IPS-11a (cell line): Measurements from ENCODE around the gene TXNDC15.
"Not testable (repeated sequence)": the region's sequence is repeated elsewhere in the genome, so short reads cannot be mapped to it uniquely, and the experiment has no call there.

Experiments used
- H3K4me3 ChIP-seq: one replicate; pipeline ENCODE4 v1.5.1; 2013; ENCODE audit warnings: low read depth, low read length, control low read depth

Gene TXNDC15

GRCh38 chr5:134873987-134874830 is at the start of gene TXNDC15:
Gene TXNDC15 (plus strand): TSS chr5:134874371. CDS start chr5:134874428, 57 bp downstream.
- H3K4me3 ChIP-seq, result peak within 1 kb of the TSS; percentile 88

DNA sequence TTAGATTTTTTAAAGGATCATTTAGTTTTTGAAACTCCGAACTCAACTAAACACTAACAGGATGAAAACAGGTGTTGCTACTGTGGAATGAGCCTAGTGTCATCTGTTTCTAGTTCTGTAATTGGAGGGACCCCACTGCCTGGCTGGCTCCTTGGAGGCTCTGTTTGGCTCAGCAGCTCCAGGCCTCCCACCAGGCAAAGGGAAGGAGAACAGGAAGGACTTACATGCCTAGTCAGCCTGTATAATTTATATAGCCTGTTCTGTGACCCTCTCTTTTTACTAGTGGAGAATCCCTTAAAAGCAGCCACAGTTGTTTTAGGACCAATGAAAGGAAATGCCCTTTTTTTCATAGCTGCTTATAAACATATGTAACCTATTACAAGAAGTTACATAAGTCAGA is 49.5 kb upstream of the TXNDC15 start:
- H3K4me3 ChIP-seq, result no peak overlapping the region

- no peak overlapping the region for H3K4me3 ChIP-seq
Measured at GRCh38 chr5:134825212-134825611, 49.0 kb upstream of the TXNDC15 start.

- no peak overlapping the region for H3K4me3 ChIP-seq
Measured at GRCh38 chr5:134833340-134834032, 40.7 kb upstream of the TXNDC15 start.

- no peak overlapping the region for H3K4me3 ChIP-seq
Measured at GRCh38 chr5:134835623-134836022, 38.5 kb upstream of the TXNDC15 start.

DNA sequence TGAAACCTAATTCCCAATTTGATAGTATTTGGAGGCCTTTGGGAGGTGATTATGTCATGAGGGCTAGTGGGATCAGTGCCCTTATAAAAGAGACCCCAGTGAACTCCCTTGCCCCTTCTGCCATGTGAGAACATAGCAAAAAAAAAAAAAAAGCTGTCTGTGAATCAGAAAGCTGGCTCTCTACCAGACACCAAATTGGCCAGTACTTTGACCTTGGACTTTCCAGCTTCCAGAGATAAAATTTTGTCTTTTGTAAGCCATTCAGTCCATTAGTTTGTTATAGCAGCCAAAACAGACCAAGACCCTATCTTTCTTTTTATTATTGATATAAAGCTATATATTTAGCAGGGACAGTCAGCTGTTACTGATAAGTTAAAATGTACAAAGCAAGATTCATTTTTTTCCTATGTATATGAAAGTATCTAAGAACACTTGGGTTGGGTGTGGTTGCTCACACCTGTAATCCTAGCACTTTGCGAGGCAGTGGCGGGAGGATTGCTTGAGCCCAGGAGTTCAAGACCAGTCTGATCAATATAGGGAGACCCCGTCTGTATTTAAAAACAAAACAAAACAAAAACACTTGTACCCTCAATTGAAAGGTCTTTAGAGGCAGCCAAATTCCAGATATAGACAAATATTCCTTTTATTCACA is 36.5 kb upstream of the TXNDC15 start:
- H3K4me3 ChIP-seq, result no peak overlapping the region

DNA sequence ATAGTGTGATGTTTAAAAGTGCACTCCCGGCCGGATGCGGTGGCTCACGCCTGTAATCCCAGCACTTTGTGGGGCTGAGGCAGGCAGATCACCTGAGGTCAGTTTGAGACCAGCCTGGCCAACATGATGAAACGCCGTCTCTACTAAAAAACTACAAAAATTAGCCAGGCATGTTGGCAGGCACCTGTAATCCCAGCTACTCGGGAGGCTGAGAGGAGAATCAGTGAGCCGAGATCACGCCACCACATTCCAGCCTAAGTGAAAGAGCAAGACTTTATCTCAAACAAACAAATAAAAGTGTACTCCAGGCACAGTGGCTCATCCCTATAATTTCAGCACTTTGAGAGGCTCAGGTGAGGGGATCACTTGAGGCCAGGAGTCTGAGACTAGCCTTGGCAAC is 35.8 kb upstream of the TXNDC15 start:
- H3K4me3 ChIP-seq, result not testable (repeated sequence)

GRCh38 chr5:134840811-134841210 is 33.4 kb upstream of the TXNDC15 start:
- no peak overlapping the region for H3K4me3 ChIP-seq

- no peak overlapping the region for H3K4me3 ChIP-seq
Measured at GRCh38 chr5:134844252-134844651, 29.9 kb upstream of the TXNDC15 start.

GRCh38 chr5:134845335-134845851 is 28.8 kb upstream of the TXNDC15 start:
- H3K4me3 ChIP-seq, result peak overlapping the region; percentile 88

GRCh38 chr5:134845852-134846640 is 28.1 kb upstream of the TXNDC15 start, which contains the start of gene C5orf24:
Gene C5orf24 (plus strand): TSS chr5:134845968. CDS start chr5:134854901, 8,933 bp downstream.
- peak within 1 kb of the TSS; percentile 88 for H3K4me3 ChIP-seq

DNA sequence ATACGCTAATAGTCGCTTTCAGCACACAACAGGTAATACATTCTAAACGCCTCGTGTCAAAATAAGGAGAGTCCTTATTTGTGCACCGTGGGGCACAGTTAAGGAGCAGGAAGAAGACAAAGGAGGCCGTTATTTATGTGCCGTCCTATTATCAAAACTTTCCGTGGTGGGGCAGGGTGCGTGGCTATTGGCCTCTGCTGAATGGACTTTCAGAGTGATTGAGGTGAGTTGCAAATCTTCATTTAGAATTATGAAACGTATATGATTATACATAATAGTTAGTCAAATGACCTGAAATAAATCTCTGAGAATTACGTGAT is 27.6 kb upstream of the TXNDC15 start:
- peak overlapping the region; percentile 88 for H3K4me3 ChIP-seq

GRCh38 chr5:134849434-134849933 is 24.7 kb upstream of the TXNDC15 start:
- H3K4me3 ChIP-seq, result not testable (repeated sequence)

DNA sequence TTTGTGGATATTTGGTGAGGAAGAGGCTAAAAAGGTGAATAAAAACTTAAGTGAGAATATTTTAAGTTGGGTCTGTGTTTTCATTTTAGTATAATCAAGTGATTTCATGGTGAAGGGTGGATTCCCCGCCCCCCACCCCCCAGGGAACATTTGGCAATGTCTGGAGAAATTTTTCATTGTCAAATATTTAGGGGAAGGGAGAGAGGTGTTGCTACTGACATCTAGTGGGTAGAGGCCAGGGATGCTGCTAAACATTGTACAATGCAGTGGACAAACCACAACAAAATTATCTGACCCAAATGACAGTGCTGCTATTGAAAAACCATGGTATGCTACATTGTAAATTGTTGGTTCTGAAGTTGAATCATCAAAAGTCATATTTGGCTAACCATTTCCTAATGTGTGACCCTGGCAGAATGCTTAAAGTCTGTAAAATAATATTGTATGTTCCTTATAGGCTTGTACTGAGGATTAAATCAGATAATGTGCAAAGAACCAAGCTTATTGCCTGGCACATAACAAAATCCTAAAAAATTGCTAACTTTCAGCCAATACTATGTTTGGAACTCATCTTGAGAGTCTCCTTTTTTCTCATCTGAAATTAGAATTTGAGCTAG is 22.8 kb upstream of the TXNDC15 start:
- H3K4me3 ChIP-seq, result no peak overlapping the region

- H3K4me3 ChIP-seq, result not testable (repeated sequence)
Measured at GRCh38 chr5:134856465-134856864, 17.7 kb upstream of the TXNDC15 start.

DNA sequence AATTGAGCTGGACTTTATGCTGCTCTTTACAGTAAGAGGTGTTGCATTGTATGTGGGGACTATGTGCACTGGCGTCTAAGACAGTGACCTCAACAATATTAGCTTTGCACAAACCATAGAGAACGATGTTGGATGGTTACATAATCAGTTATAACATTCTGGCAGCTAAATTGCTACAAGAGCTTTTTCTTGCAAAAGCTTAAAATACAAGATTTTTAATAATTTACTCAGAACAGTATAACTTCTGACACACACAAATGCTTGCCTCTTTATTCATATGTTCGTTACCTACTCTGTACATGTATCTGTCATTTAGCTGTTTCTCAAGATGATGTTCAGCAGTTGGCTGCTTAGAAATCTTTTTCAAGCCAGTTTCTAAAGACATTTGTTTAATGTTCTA is 16.8 kb upstream of the TXNDC15 start:
- no peak overlapping the region for H3K4me3 ChIP-seq

DNA sequence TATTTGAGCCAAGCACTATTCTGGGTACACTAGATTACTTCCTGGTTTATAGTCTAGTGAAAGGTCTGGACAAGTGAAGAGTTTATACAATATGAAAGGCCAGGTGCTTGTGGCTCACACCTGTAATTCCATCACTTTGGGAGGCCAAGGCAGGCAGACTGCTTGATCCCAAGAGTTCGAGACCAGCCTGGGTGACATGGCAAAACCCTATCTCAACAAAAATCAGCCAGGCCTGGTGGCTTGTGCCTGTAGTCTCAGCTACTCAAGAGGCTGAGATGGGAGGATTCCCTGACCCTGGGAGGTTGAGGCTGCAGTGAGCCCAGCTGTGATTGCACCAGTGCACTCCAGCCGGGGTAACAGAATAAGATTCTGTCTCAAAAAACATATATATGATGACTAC is 9.5 kb upstream of the TXNDC15 start:
- H3K4me3 ChIP-seq, result no peak overlapping the region

- H3K4me3 ChIP-seq, result no peak overlapping the region
Measured at GRCh38 chr5:134873494-134873893, 677 bp upstream of the TXNDC15 start.

DNA sequence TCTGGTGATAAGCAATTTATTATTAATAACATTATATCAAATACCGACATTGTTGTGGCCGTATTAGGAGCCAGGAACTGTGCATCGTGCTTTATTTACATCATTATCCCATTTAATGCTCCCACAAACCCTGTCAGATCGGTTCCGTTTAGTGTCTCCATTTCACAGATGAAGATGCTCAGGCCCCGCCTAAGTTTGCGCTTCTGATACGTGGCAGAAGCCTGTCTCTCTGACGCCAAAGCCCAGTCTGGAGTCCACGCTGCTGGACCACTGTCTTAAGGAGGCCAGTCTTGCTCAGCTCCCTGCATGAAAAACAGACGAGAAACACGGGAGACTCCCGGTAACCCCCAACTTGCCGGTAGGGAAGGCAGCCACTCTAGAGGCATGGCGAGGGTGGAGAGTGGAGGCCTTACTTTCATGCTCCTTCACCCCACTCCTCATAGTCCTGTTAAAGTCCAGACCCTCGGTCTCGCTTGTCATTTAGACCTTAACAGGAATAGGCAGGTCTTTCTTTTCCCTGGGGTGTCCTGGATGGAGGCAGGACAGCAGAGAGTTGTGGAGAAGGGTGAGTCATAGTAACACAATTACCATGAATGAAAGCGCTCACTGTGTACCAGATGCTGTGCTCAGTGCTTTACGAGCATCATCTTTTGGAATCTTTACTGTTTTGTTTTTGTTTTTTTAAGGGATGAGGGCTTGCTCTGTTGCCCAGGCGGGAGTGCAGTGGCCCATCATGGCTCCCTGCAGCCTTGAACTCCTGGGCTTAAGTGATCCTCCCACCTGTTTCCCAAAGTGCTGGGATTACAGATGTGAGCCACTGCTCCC is 872 bp downstream of the TXNDC15 start:
- peak overlapping the region; percentile 88 for H3K4me3 ChIP-seq
